Uterus (tissue), 4 donors: ENCODE measurements around the gene TMC7. TPM values are rescaled to one million over a fixed set of nuclear protein-coding genes. Genes with fewer than 3 reads are reported as not detected.
"Not testable (repeated sequence)": the region's sequence is repeated elsewhere in the genome, so short reads cannot be mapped to it uniquely, and the experiment has no call there.

Experiments
- DNase-seq, 2 donors: peaks; one replicate each; pipeline ENCODE4 v3.0.0-alpha.2; 2019 to 2020
- H3K27ac ChIP-seq, 2 donors: fragments of 200-600 bp; sonication (generic); 1 replicate in 1 of 2; 2 replicates in 1 of 2; pipeline ENCODE4 v1.5.1; 2016 to 2018
- H3K27me3 ChIP-seq, 2 donors: fragments of 200-600 bp; sonication (generic); one replicate each; pipeline ENCODE4 v1.5.1; 2018 to 2019; ENCODE audit warnings: control low read depth in 1 of 2
- H3K36me3 ChIP-seq, 2 donors: fragments of 200-600 bp; sonication (generic); one replicate each; pipeline ENCODE4 v1.5.1; 2019; ENCODE audit warnings: control low read depth in 1 of 2
- H3K4me1 ChIP-seq, 2 donors: fragments of 200-600 bp; sonication (generic); one replicate each; pipeline ENCODE4 v1.5.1; 2018 to 2019; ENCODE audit warnings: control low read depth in 1 of 2
- H3K4me3 ChIP-seq, 2 donors: fragments of 200-600 bp; sonication (generic); 1 replicate in 1 of 2; 2 replicates in 1 of 2; pipeline ENCODE4 v1.5.1; 2018 to 2019; ENCODE audit warnings: mild to moderate bottlenecking in 1 of 2
- H3K9me3 ChIP-seq, 2 donors: fragments of 200-600 bp; sonication (generic); one replicate each; pipeline ENCODE4 v1.5.1; 2019; ENCODE audit warnings: control low read depth in 1 of 2
- CTCF ChIP-seq, 4 experiments: fragments of 200-600 bp in 2 of 4; fragments of 450-650 bp in 2 of 4; sonication (generic) in 2 of 4; IDR thresholded peaks; one replicate each; pipeline ENCODE4 v1.5.1; 2016 to 2019; ENCODE audit warnings: antibody characterized with exemption in 4 of 4, mild to moderate bottlenecking in 2 of 4, moderate library complexity in 1 of 4
- POLR2A ChIP-seq, 2 donors: fragments of 450-650 bp; IDR thresholded peaks; one replicate each; pipeline ENCODE4 v1.6.1; 2016; ENCODE audit warnings: antibody characterized with exemption in 2 of 2, mild to moderate bottlenecking in 1 of 2, moderate library complexity in 1 of 2
- intact Hi-C: fragments of 100-400 bp; cut with DNase I; formaldehyde crosslinking; loops from one replicate; pipeline ENCODE4 v1.15.1; 2023; ENCODE audit warnings: low total_unique reads
- total RNA-seq, 4 donors: library from RNA; depleted of rRNA in 3 of 4; stranded (reverse); fragments of >200 nt in 3 of 4; gene quantifications; one replicate each; pipeline versions ENCODE4 v1.1.0 to v1.2.4, GENCODE V29; 2014 to 2023
- donor health status: DM: yes; HTN: yes; CAD: no.

TMC7 gene
- total RNA-seq, 4 donors from 2014 or later: 1.7 to 1.8 TPM; not detected in 2

- DNase-seq: no peak
- no peaks in the 10 kb centered on the region for H3K36me3 ChIP-seq
- no peak overlapping the region for H3K4me3 ChIP-seq
- H3K9me3 ChIP-seq: no peaks in the 10 kb centered on the region
- no peak overlapping the region for H3K27ac ChIP-seq
- no peaks in the 10 kb centered on the region for H3K4me1 ChIP-seq
- no peak for TF ChIP-seq POLR2A (IDR thresholded peaks at IDR 0.05)
- no peak for TF ChIP-seq CTCF (IDR thresholded peaks at IDR 0.05)
- intact Hi-C loops: no loop called here
- no peaks in the 10 kb centered on the region for H3K27me3 ChIP-seq
Observed at GRCh38 chr16:18953547-18953946, 30.2 kb upstream of the TMC7 start.

- H3K27ac ChIP-seq, H3K4me1 ChIP-seq, H3K9me3 ChIP-seq, DNase-seq, H3K4me3 ChIP-seq, H3K36me3 ChIP-seq, H3K27me3 ChIP-seq, intact Hi-C loops: not testable (repeated sequence)
Observed at GRCh38 chr16:18955874-18956580, 27.7 kb upstream of the TMC7 start.

- intact Hi-C loops, H3K9me3 ChIP-seq, H3K27ac ChIP-seq, DNase-seq, H3K36me3 ChIP-seq, H3K4me1 ChIP-seq, H3K4me3 ChIP-seq, H3K27me3 ChIP-seq: not testable (repeated sequence)
Observed at GRCh38 chr16:18956658-18957241, 27.0 kb upstream of the TMC7 start.

GRCh38 chr16:18958621-18959029, 25.1 kb upstream of the TMC7 start:
- TF ChIP-seq POLR2A (IDR thresholded peaks at IDR 0.05) (no peak), CTCF (IDR thresholded peaks at IDR 0.05) (no peak)
- Histone ChIP-seq H3K9me3 (no peaks in the 10 kb centered on the region), H3K4me3 (no peak overlapping the region), H3K27ac (no peak overlapping the region), H3K27me3 (no peaks in the 10 kb centered on the region), H3K36me3 (no peaks in the 10 kb centered on the region), H3K4me1 (no peaks in the 10 kb centered on the region)
- intact Hi-C loops: no loop called here
- no peak for DNase-seq

- TF ChIP-seq CTCF (IDR thresholded peaks at IDR 0.05) (no peak), POLR2A (IDR thresholded peaks at IDR 0.05) (no peak)
- intact Hi-C loops: no loop called here
- Histone ChIP-seq H3K27me3 (no peaks in the 10 kb centered on the region), H3K4me1 (no peaks in the 10 kb centered on the region), H3K27ac (no peak overlapping the region), H3K36me3 (no peaks in the 10 kb centered on the region), H3K4me3 (no peak overlapping the region), H3K9me3 (no peaks in the 10 kb centered on the region)
- DNase-seq: no peak
Observed at GRCh38 chr16:18959031-18959505, 24.7 kb upstream of the TMC7 start.

- TF ChIP-seq CTCF (IDR thresholded peaks at IDR 0.05) (no peak), POLR2A (IDR thresholded peaks at IDR 0.05) (no peak)
- no peaks in the 10 kb centered on the region for H3K9me3 ChIP-seq
- no peaks in the 10 kb centered on the region for H3K27me3 ChIP-seq
- no peak overlapping the region for H3K27ac ChIP-seq
- H3K36me3 ChIP-seq: no peaks in the 10 kb centered on the region
- DNase-seq: no peak
- no peaks in the 10 kb centered on the region for H3K4me1 ChIP-seq
- intact Hi-C loops: no loop called here
- H3K4me3 ChIP-seq: no peak overlapping the region
Observed at GRCh38 chr16:18965555-18965954, 18.2 kb upstream of the TMC7 start.
